ENCODE results near the gene ZNF462.

- no peak for TF ChIP-seq POLR2AphosphoS5 (IDR thresholded peaks at IDR 0.05)
- no peak for TF ChIP-seq POLR2A (IDR thresholded peaks at IDR 0.05; ENCODE audit: low read depth)
- TF ChIP-seq CTCF (IDR thresholded peaks at IDR 0.05), result no peak
Observed at GRCh38 chr9:106874031-106874430, 11.1 kb downstream of the ZNF462 start.

Measured in esophagus muscularis mucosa (tissue), 3 donors.